NT2/D1 (cell line): ENCODE data around the gene REV1.

Experiments used
- DNase-seq: peaks from one replicate; pipeline ENCODE4 v3.0.0-alpha.2; 2011; ENCODE audit warnings: low read depth, low spot score
- H3K27me3 ChIP-seq: 2 replicates; pipeline ENCODE4 v1.6.0; 2011; ENCODE audit warnings: mild to moderate bottlenecking; ENCODE audit not compliant: insufficient read length, insufficient read depth
- H3K36me3 ChIP-seq: 2 replicates; pipeline ENCODE4 v1.6.1; 2011; ENCODE audit warnings: mild to moderate bottlenecking, low read length, mixed read lengths; ENCODE audit not compliant: insufficient read depth, insufficient read length
- H3K4me1 ChIP-seq: 2 replicates; pipeline ENCODE4 v1.5.1; 2011; ENCODE audit not compliant: insufficient read depth, insufficient read length
- H3K4me3 ChIP-seq: 2 replicates; pipeline ENCODE4 v1.5.1; 2011; ENCODE audit warnings: low read depth; ENCODE audit not compliant: insufficient read length
- H3K9ac ChIP-seq: 2 replicates; pipeline ENCODE4 v1.6.0; 2011; ENCODE audit warnings: low read depth; ENCODE audit not compliant: insufficient read length
- H3K9me3 ChIP-seq: 2 replicates; pipeline ENCODE4 v1.5.1; 2011; ENCODE audit warnings: mild to moderate bottlenecking, low read length; ENCODE audit not compliant: insufficient read depth
- SUZ12 ChIP-seq: IDR thresholded peaks from 2 replicates; pipeline ENCODE4 v1.6.1; 2011; ENCODE audit not compliant: insufficient read length, insufficient read depth; ENCODE audit errors: extremely low read depth
- YY1 ChIP-seq: IDR thresholded peaks from 2 replicates; pipeline ENCODE4 v1.6.1; 2011; ENCODE audit not compliant: insufficient read length, insufficient read depth
- ZNF274 ChIP-seq: IDR thresholded peaks from 2 replicates; pipeline ENCODE4 v1.6.1; 2011; ENCODE audit warnings: mild to moderate bottlenecking, low read depth, low read length

REV1 gene

DNA sequence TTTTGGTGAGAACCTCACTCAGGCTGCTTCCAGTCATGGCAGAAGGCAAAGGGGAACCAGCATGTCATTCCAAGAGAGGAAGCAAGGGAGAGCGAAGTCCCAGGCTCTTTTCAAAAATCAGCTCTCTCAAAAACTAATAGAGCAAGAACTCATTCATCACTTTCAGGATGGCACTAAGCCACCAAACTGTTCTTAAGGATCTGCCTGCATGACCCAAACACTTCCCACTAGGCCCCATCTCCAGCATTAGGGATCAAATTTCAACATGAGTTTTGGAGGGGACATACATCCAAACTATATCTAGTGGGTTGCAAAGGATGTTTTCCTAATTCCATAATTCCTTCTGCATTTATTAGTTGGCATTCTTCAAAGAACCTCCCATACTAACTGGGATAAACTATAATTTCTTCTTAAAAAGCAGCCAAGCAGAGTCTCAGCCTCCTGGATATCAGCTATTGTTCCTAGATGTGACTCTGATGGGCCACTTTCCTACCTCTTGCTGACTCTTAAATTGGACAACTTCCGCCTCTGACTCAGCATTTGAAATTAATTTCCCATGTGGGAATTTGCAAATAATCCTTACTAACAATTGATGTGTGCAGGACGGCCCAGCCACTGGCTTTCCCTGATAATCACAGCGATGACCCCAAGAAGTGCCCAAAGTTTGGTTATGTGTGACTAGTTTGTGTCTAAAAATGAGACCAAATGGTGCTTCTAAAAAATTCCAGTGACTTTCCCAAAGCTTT lies 5.5 kb upstream of the REV1 start:
- H3K9me3 ChIP-seq, result peaks cover 7% of the 10 kb centered on the region; the same call in 1 of the 2 replicates
- TF ChIP-seq ZNF274, result no peak
- TF ChIP-seq SUZ12, result no peak
- no peak for TF ChIP-seq YY1
- H3K36me3 ChIP-seq, result no peaks in the 10 kb centered on the region
- no peaks in the 10 kb centered on the region for H3K27me3 ChIP-seq
- H3K4me1 ChIP-seq, result no peaks in the 10 kb centered on the region
- H3K4me3 ChIP-seq, result no peak overlapping the region
- no peak for DNase-seq
- no peak overlapping the region for H3K9ac ChIP-seq

DNA sequence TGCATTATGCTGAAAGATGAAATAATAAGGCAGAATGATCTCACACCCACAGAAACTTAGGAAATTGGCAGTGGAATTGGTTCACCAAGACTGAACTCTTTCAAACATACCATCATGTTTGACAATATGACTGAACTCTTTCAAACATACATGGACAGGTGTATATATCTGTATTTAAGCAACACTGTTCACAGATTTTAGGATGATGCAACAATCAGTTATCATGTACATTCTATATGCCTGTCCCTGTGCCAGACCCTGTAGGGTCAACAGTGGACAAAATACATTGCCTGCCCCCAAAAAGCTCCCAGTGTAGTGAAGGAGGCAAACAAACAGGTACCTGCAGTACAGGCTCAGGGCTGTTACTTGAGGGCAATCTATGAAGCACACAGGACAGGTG lies 2.9 kb upstream of the REV1 start:
- H3K4me1 ChIP-seq, result no peaks in the 10 kb centered on the region
- no peak for DNase-seq
- H3K36me3 ChIP-seq, result no peaks in the 10 kb centered on the region
- no peak overlapping the region for H3K9ac ChIP-seq
- H3K4me3 ChIP-seq, result no peak overlapping the region
- H3K27me3 ChIP-seq, result peaks cover 5% of the 10 kb centered on the region
- TF ChIP-seq SUZ12 (no peak), ZNF274 (no peak), YY1 (no peak)
- H3K9me3 ChIP-seq, result peaks cover 7% of the 10 kb centered on the region; the same call in 1 of the 2 replicates

DNA sequence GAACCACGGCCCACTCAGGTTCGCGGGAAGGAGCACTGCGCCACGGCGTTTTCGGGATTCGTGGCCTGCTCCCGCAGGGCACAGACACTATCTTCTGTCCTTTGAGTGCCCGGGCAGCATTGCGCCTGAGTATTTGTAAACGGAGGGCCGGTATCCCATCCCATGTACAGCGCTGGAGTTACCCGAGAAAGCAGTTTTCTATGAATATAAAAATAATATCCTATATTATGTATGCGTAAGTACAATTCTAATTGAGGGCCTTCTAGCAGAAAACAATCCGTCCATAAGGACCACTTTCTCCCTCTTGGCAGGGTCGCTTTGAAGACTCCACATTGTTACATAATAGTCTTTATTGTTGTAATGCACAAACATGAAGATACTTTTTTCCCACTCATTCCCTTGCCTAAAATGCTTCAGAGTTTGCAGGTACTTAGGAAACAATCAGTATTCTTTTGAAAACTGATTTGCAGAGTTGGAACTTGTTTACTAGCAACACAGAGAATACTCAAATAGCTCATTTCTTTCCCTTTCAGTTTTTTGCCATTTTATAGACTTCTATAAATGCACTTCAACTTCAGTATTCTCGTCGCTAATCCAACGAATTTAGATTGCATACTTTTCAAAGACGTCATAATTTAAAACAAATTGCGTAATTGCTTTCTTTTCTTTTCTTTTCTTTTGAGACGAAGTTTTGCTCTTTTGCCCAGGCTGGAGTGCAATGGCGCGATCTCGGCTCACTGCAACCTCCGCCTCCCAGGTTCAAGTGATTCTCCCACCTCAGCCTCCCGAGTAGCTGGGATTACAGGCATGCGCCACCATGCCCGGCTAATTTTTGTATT lies 1.0 kb upstream of the REV1 start:
- H3K9me3 ChIP-seq, result no peaks in the 10 kb centered on the region
- no peak for DNase-seq
- H3K4me1 ChIP-seq, result no peaks in the 10 kb centered on the region
- H3K4me3 ChIP-seq, result peak overlapping the region; percentile 88
- no peaks in the 10 kb centered on the region for H3K36me3 ChIP-seq
- peaks cover 5% of the 10 kb centered on the region for H3K27me3 ChIP-seq
- H3K9ac ChIP-seq, result peak overlapping the region; percentile 90
- no peak for TF ChIP-seq SUZ12
- no peak for TF ChIP-seq YY1
- no peak for TF ChIP-seq ZNF274

DNA sequence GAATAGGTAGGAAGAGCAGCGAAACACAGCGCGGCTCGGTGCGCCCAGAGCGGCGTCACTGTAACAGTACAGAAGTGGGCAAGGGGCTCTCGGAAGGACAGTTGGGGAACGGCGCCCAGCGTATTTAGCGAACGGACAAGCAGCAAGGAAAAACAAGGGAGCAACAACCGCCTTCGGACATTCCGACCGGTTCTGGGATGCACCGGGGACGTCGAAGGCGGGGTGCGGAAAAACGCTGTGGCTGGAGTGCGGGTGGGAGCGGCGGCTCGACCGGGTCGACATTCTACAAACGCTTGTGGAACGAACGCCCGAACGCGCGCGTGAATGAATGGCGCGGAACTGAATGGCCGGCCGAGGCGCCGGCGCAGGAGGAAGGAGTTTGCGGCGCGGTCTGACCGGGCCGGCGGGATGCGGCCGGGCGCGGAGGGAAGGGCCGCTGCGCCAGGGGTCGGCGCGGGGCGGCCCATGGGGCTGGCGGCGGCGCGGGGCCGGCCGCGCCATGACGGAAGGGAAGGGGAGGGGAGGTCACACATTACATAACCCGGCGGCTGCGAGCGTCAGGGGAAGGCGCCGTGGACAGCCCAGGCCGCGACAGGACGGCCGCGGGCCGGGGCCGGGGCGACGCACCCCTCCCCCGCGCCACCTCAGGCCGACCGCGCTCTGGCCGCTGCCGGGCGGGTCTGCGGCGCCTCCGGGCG lies 605 bp downstream of the REV1 start:
- Histone ChIP-seq H3K27me3 (peaks cover 5% of the 10 kb centered on the region), H3K4me3 (peak overlapping the region; percentile 88), H3K9me3 (no peaks in the 10 kb centered on the region), H3K4me1 (no peaks in the 10 kb centered on the region), H3K36me3 (no peaks in the 10 kb centered on the region), H3K9ac (peak overlapping the region; percentile 94)
- TF ChIP-seq YY1 (no peak), ZNF274 (no peak), SUZ12 (no peak)
- DNase-seq, result peak; percentile 39

DNA sequence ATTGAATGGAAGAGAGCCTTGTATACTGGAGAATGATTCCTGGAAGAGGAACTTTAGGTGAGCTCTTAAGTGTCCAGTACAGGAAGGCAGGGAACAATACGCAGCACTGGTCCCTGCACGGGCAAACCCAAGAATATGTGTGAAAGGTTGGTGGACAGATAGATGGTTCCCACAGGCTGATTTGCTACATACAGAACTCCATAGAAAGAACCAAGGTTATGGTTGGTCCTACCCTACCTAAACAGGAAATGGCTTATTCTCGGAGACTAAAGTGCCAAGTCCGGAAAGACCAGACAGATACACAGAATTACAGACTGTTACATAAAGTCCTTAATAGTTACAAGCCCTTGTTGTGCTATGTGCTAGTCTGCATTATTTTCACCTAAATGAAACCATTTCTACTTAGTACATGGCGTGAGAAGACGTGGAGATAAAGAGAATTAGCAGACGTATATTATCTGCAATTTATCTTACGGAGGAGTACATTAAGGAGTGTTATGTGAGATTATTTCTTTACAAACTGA lies 1.2 kb downstream of the REV1 start:
- H3K9me3 ChIP-seq, result no peaks in the 10 kb centered on the region
- H3K27me3 ChIP-seq, result peaks cover 5% of the 10 kb centered on the region
- peak overlapping the region; percentile 94 for H3K9ac ChIP-seq
- H3K36me3 ChIP-seq, result peaks cover 2% of the 10 kb centered on the region
- peak overlapping the region; percentile 88 for H3K4me3 ChIP-seq
- H3K4me1 ChIP-seq, result no peaks in the 10 kb centered on the region
- DNase-seq, result no peak
- TF ChIP-seq SUZ12 (no peak), YY1 (no peak), ZNF274 (no peak)

DNA sequence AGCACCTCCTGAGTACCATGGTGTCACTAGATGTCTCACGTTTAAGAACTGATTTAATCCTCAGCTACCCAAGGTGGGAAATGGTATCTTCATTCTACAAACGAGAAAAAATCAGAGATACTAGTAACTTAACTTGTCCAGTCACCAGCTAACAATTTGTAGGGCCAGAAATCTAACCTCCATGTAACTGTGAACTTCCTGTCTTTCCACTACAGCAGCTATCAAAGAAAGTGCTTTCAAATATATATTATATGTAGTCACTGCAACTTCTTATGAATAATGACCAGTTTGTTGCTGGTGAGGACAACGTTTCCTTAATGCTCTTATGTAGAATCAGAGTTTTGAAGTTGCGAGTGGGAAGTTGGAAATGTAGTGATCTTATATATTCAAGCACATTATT lies 1.9 kb downstream of the REV1 start:
- TF ChIP-seq YY1, result no peak
- TF ChIP-seq SUZ12, result no peak
- TF ChIP-seq ZNF274, result no peak
- DNase-seq, result no peak
- Histone ChIP-seq H3K36me3 (peaks cover 2% of the 10 kb centered on the region), H3K9me3 (no peaks in the 10 kb centered on the region), H3K9ac (no peak overlapping the region), H3K4me1 (no peaks in the 10 kb centered on the region), H3K27me3 (peaks cover 5% of the 10 kb centered on the region), H3K4me3 (no peak overlapping the region)
